ENCODE data around the gene DTX1. TPM values are rescaled to one million over a fixed set of nuclear protein-coding genes. Genes with fewer than 3 reads are reported as not detected.

DTX1 gene
- total RNA-seq, 4 donors from 2014 or later, result 17.3 to 38.1 (median 25.4) TPM

- H3K36me3 ChIP-seq, result no peaks in the 10 kb centered on the region
- H3K9me3 ChIP-seq, result no peaks in the 10 kb centered on the region
- no peak for TF ChIP-seq EP300 (IDR thresholded peaks at IDR 0.05)
- no peak for TF ChIP-seq CTCF (IDR thresholded peaks at IDR 0.05)
- TF ChIP-seq POLR2A (IDR thresholded peaks at IDR 0.05), result no peak
- no peak overlapping the region for H3K4me3 ChIP-seq
- H3K27me3 ChIP-seq, result peaks cover 0 to 39% of the 10 kb centered on the region in 2 donors
- peaks cover 0 to 9% (median 4%) of the 10 kb centered on the region in 4 donors for H3K4me1 ChIP-seq
- 57% methylated on average over 2 of the region's 2 CpGs for WGBS, 2 donors
- DNase-seq (ENCODE audit: low spot score in 2 of 2), result no peak
- peak overlapping the region in 2 of 4 donors; percentile 71 to 75 for H3K27ac ChIP-seq
These were observed 77.5 kb downstream of the DTX1 start for GRCh38 chr12:113134071-113134470.

GRCh38 chr12:113134521-113134951 is 78.0 kb downstream of the DTX1 start:
- TF ChIP-seq POLR2A (IDR thresholded peaks at IDR 0.05) (no peak), CTCF (IDR thresholded peaks at IDR 0.05) (no peak), EP300 (IDR thresholded peaks at IDR 0.05) (no peak)
- no peaks in the 10 kb centered on the region for H3K36me3 ChIP-seq
- DNase-seq (ENCODE audit: low spot score in 2 of 2), result no peak
- peak overlapping the region in 2 of 4 donors; percentile 71 to 75 for H3K27ac ChIP-seq
- peak overlapping the region in 1 of 4 donors; percentile 38 for H3K4me3 ChIP-seq
- 35 to 61% methylated on average over 4 to 5 of the region's 6 CpGs for WGBS, 2 donors
- no peaks in the 10 kb centered on the region for H3K9me3 ChIP-seq
- peaks cover 0 to 9% (median 4%) of the 10 kb centered on the region in 4 donors for H3K4me1 ChIP-seq
- peaks cover 0 to 39% of the 10 kb centered on the region in 2 donors for H3K27me3 ChIP-seq

- Histone ChIP-seq H3K4me1 (peaks cover 0 to 9% (median 4%) of the 10 kb centered on the region in 4 donors), H3K9me3 (no peaks in the 10 kb centered on the region), H3K4me3 (peak within 1 kb of the TSS in 2 of 4 donors; percentile 18 to 38), H3K27ac (peak within 1 kb of the TSS in 2 of 4 donors; percentile 71 to 75), H3K27me3 (peaks cover 0 to 39% of the 10 kb centered on the region in 2 donors), H3K36me3 (no peaks in the 10 kb centered on the region)
- TF ChIP-seq CTCF (IDR thresholded peaks at IDR 0.05) (peak in 4 of 5 experiments; percentile 9 to 50 (median 30)), POLR2A (IDR thresholded peaks at IDR 0.05) (no peak)
- 3 to 5% methylated on average over 29 to 33 of the region's 68 CpGs for WGBS, 2 donors
- no peak for DNase-seq (ENCODE audit: low spot score in 2 of 2)
These were observed 78.9 kb downstream of the DTX1 start, which contains the start of gene RASAL1 for GRCh38 chr12:113135178-113136127. Gene RASAL1 (minus strand): TSS chr12:113135761. CDS start chr12:113135462, 299 bp downstream.

GRCh38 chr12:113136128-113136989 is 79.8 kb downstream of the DTX1 start:
- peak overlapping the region in 1 of 4 donors; percentile 18 for H3K4me3 ChIP-seq
- H3K27me3 ChIP-seq, result peaks cover 0 to 35% of the 10 kb centered on the region in 2 donors
- H3K36me3 ChIP-seq, result no peaks in the 10 kb centered on the region
- peak overlapping the region in 2 of 4 donors; percentile 71 to 75 for H3K27ac ChIP-seq
- DNase-seq (ENCODE audit: low spot score in 2 of 2), result no peak
- TF ChIP-seq EP300 (IDR thresholded peaks at IDR 0.05), result no peak
- no peak for TF ChIP-seq CTCF (IDR thresholded peaks at IDR 0.05)
- no peak for TF ChIP-seq POLR2A (IDR thresholded peaks at IDR 0.05)
- H3K9me3 ChIP-seq, result no peaks in the 10 kb centered on the region
- WGBS, 2 donors, result 39 to 40% methylated on average over 18 to 20 of the region's 21 CpGs
- peaks cover 0 to 9% (median 4%) of the 10 kb centered on the region in 4 donors for H3K4me1 ChIP-seq

Data from tibial nerve (tissue), 4 donors.